NB4 (cell line): ENCODE data around the gene FLNB.

Source experiments
- DNase-seq: peaks from one replicate; pipeline ENCODE4 v3.0.0; 2010; ENCODE audit warnings: low read depth
- H3K4me3 ChIP-seq: one replicate; pipeline ENCODE4 v1.5.1; 2011; ENCODE audit warnings: mild to moderate bottlenecking, low read depth, low read length, moderate library complexity
- MYC ChIP-seq: IDR thresholded peaks from 2 replicates; pipeline ENCODE4 v1.6.1; 2011; ENCODE audit warnings: low read depth, low read length
- POLR2A ChIP-seq: IDR thresholded peaks from 2 replicates; pipeline ENCODE4 v1.6.1; 2011; ENCODE audit warnings: mild to moderate bottlenecking; ENCODE audit not compliant: insufficient read length; ENCODE audit errors: extremely low read depth
- TF ChIP-seq, protein P1 (sequence below): IDR thresholded peaks from one replicate; pipeline ENCODE4 v1.5.1; 2012; ENCODE audit warnings: low read depth, low read length
- TF ChIP-seq, protein P2 (sequence below): IDR thresholded peaks from 2 replicates; pipeline ENCODE4 v1.6.1; 2011; ENCODE audit warnings: low read depth, low read length

FLNB gene

DNA sequence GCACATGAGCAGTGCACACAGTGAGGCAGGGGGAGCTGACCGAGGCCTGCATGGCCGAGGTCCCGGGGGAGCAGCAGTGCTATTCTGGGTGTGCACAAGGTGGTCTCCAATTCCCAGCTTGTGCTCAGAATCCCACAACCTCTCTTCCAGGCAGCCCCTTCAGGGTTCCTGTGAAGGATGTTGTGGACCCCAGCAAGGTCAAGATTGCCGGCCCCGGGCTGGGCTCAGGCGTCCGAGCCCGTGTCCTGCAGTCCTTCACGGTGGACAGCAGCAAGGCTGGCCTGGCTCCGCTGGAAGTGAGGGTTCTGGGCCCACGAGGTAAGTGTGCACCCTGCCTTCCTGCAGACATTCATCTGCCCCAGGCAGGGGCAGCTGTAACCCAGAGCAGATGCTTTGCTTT is 122.4 kb downstream of the FLNB start:
- DNase-seq = no peak
- TF ChIP-seq, protein P1, sequence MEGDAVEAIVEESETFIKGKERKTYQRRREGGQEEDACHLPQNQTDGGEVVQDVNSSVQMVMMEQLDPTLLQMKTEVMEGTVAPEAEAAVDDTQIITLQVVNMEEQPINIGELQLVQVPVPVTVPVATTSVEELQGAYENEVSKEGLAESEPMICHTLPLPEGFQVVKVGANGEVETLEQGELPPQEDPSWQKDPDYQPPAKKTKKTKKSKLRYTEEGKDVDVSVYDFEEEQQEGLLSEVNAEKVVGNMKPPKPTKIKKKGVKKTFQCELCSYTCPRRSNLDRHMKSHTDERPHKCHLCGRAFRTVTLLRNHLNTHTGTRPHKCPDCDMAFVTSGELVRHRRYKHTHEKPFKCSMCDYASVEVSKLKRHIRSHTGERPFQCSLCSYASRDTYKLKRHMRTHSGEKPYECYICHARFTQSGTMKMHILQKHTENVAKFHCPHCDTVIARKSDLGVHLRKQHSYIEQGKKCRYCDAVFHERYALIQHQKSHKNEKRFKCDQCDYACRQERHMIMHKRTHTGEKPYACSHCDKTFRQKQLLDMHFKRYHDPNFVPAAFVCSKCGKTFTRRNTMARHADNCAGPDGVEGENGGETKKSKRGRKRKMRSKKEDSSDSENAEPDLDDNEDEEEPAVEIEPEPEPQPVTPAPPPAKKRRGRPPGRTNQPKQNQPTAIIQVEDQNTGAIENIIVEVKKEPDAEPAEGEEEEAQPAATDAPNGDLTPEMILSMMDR = no peak
- H3K4me3 ChIP-seq = no peak overlapping the region

DNA sequence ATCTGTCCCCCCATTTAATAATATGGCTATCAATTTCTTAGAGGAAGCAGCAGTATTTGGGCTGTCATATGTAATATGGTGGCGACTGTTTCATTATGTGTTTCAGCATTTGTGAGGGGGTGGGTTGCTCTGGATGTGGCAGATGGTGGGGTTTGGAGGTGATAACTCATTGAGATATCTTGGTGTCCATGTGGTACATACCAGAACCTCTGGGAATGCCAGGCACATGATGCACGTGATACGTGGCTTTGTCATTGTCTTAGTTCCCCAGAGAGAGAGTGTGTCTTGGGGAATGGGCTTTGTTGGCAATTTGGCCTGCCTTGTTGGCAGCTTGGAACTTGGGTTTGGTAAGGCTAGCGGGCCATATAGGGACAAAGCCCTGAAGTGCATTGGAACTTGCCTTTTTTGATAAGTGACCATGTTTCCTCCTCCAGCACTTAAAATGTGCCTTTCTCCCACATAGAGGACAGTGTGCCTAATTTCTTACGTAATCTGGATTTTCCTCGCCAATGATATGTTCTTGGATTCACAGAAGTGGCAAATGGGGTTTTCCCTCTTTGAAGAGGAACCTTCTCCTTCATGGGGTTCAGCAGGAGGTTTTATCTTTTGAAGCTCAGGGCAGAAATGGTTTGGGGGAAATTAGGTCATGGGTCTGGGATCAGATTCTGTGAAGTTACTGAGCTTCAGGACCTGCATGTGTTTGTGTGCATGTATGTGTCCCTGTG is 123.0 kb downstream of the FLNB start:
- no peak for DNase-seq
- no peak overlapping the region for H3K4me3 ChIP-seq
- TF ChIP-seq, protein P1 = no peak
- TF ChIP-seq MYC = no peak
- TF ChIP-seq, protein P2, sequence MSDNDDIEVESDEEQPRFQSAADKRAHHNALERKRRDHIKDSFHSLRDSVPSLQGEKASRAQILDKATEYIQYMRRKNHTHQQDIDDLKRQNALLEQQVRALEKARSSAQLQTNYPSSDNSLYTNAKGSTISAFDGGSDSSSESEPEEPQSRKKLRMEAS = no peak
- TF ChIP-seq POLR2A = no peak

DNA sequence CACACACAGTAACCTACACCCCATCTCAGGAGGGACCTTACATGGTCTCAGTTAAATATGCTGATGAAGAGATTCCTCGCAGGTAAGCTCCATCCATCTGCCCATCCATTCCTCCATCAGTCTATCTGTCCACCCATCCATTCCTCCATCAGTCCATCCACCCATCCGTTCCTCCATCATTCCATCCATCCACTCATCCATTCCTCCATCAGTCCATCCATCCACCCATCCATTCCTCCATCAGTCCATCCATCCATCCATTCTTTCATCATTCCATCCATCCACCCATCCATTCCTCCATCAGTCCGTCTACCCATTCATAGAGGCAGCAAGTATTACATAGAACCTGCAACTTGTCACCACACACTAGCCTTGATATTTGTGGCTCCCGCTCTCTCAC is 124.6 kb downstream of the FLNB start:
- DNase-seq = no peak
- H3K4me3 ChIP-seq = no peak overlapping the region
- TF ChIP-seq MYC = no peak
- TF ChIP-seq, protein P1 = no peak
- TF ChIP-seq POLR2A = no peak
- TF ChIP-seq, protein P2 = no peak

DNA sequence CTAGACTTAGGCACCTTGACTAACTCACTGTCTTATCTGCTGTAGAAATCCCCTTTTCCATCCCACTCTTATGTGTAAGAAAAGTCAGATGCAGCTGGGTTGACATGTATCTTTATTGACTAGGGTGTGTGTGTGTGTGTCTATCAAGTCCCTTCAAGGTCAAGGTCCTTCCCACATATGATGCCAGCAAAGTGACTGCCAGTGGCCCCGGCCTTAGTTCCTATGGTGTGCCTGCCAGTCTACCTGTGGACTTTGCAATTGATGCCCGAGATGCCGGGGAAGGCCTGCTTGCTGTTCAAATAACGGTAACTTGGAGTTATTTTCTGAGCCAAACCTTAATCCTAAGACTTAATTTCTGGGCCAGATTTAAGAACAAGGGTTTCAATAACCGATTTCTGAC is 126.2 kb downstream of the FLNB start:
- TF ChIP-seq, protein P2 = no peak
- TF ChIP-seq, protein P1 = no peak
- TF ChIP-seq MYC = no peak
- TF ChIP-seq POLR2A = no peak
- DNase-seq = no peak
- no peak overlapping the region for H3K4me3 ChIP-seq

DNA sequence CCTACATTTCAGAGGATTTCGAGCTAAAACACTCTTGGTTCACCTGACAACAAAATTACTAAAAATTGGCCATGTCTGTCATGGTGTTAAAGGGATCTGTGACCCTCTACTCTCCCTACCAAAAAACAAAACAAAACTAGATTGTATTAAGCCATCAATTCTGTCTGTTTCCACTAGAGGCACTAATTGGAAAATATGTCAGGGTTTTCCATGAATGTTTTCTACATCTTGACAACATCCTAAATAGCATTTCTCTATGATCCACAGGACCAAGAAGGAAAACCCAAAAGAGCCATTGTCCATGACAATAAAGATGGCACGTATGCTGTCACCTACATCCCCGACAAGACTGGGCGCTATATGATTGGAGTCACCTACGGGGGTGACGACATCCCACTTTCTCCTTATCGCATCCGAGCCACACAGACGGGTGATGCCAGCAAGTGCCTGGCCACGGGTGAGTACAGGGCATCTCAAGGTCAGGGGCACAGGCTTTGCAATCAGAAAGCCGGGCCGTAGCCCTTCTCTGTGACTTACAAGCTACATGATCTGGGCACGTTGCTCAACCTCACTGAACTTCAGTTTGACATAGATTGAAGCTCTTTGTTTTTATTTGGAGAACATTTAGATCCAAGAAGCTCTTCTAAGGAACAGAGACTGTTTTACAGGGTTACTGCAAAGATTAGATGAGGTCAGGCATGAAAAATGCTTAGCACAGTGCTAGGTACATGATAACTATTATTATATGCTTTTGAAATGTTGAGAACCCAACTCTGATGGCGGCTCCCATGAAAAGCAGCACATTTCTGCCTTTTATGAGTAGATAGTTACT is 127.7 kb downstream of the FLNB start:
- TF ChIP-seq POLR2A = no peak
- TF ChIP-seq, protein P1 = no peak
- no peak for TF ChIP-seq MYC
- TF ChIP-seq, protein P2 = no peak
- DNase-seq = no peak

More for the DNA sequence above, 127.7 kb downstream of the FLNB start:
- H3K4me3 ChIP-seq = no peak overlapping the region
